ENCODE measurements around the gene CTSC.

- TF ChIP-seq, protein P1, sequence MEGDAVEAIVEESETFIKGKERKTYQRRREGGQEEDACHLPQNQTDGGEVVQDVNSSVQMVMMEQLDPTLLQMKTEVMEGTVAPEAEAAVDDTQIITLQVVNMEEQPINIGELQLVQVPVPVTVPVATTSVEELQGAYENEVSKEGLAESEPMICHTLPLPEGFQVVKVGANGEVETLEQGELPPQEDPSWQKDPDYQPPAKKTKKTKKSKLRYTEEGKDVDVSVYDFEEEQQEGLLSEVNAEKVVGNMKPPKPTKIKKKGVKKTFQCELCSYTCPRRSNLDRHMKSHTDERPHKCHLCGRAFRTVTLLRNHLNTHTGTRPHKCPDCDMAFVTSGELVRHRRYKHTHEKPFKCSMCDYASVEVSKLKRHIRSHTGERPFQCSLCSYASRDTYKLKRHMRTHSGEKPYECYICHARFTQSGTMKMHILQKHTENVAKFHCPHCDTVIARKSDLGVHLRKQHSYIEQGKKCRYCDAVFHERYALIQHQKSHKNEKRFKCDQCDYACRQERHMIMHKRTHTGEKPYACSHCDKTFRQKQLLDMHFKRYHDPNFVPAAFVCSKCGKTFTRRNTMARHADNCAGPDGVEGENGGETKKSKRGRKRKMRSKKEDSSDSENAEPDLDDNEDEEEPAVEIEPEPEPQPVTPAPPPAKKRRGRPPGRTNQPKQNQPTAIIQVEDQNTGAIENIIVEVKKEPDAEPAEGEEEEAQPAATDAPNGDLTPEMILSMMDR (IDR thresholded peaks at IDR 0.05; ENCODE audit: low read depth, low read length) = no peak
- TF ChIP-seq EZH2phosphoT487 (IDR thresholded peaks at IDR 0.05; ENCODE audit: low read depth) = no peak
Measured at GRCh38 chr11:88354912-88355311, 17.4 kb upstream of the CTSC start.

All from OCI-LY3 (cell line).